AG08395 (cell line): ENCODE data around the gene MLXIP.
A peak's percentile ranks its signal among the peaks of the same experiment; 100 is the strongest.
"Not testable (repeated sequence)": the region's sequence is repeated elsewhere in the genome, so short reads cannot be mapped to it uniquely, and the experiment has no call there.

Experiments used
- DNase-seq: peaks from one replicate; pipeline ENCODE4 v3.0.0; 2012; ENCODE audit warnings: mixed read lengths, low spot score

The MLXIP gene

DNA sequence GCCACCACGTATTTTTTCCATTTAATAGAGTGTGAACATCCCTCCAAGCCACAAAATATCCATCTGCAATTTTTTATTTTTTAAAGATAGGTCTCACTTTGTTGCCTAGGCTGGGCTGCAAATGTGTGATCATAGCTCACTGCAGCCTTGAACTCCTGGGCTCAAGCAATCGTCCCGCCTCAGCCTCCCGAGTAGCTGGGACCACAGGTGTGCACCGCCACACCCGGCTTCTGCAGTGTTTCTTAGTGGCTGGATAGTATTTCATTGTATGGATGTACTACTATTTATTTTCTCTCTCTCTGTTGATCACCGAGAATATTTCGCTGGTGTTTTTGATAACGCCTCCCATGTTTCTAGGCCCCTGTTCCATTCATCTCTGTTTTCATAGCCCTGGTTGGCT, 17.5 kb downstream of the MLXIP start:
- no peak for DNase-seq

DNA sequence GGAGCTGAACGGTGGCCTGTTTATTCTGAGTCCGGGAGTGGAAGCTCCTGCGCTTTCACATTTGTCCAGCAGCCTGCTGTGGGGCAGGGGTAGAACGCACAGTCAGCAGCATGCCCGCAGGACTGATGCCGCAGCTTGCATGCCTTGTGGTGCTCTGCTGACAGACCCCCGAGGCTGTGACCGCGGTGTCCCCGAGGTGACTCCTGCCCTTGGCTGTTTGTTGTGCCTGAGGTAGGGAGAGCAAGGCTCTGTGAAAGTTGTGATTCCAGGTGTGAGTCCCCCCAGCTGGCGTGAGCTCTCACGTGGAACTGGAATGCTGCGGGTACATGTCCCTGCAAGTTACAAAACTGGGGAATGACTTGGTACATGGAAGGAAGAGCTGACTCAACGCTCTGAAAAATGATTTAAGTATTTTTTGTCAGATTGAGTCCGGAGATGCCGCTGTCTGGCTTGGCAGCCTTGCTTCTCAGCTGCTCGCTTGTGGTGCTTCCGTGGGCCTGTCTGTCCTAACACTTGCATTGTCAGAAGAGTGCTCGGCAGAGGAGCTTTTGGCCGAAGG, 18.1 kb downstream of the MLXIP start:
- no peak for DNase-seq

DNA sequence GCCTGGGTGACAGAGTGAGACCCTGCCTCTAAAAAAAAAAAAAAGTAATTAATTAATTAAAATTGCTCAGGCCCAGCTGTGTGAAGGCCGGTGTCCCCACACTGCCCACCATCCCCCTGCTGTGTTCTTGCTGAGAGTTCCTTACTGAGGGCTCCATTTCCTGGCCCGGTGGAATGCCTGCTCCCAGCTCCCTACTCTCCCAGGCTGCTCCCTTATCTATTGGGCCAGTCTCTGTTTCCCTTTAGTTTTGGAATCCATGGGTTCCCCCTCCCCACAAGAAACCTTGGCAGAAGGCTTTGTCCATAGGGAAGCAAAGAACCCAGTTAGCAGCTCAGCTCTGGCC, 19.0 kb downstream of the MLXIP start:
- no peak for DNase-seq

DNA sequence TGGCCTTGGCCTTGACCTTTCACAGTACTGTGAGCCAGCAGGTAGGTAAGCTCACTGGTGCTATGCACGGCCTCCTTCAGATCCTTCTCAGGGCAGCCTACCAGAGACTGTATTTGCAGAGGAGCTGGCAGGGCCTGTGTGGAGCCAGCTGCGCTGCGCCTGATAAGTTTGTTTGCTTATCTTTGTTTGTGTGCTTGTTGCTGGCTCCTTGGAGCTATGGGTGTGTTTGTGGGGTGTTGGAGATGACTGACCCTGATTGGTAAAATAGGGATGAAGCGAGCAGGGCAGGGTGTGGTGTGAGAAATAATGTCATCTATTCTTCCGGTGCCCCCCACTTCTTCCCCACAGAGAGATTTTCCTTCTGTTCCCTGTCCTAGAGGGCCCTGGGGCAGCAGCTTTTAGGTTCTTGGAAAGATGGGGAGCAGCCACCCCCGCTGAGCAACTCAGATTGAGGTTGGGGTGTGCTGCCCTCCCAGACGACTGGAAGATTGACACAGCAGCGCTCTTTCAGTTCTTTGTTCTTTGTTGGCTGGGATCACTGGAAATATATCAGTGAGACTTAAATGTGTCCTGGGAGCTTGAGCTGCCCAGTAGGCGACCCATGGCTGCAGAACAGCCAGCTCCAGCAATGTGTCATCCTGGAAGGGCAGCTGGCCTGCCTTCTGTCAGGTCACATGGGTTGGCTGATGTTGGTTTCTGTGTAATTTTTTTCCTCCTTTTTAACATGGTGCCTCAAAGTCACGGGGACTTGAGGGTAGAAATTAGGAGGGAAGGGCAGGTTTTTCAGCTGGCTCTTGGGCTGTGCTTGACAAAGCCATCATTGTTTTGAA, 19.6 kb downstream of the MLXIP start:
- DNase-seq = peak; percentile 86

DNA sequence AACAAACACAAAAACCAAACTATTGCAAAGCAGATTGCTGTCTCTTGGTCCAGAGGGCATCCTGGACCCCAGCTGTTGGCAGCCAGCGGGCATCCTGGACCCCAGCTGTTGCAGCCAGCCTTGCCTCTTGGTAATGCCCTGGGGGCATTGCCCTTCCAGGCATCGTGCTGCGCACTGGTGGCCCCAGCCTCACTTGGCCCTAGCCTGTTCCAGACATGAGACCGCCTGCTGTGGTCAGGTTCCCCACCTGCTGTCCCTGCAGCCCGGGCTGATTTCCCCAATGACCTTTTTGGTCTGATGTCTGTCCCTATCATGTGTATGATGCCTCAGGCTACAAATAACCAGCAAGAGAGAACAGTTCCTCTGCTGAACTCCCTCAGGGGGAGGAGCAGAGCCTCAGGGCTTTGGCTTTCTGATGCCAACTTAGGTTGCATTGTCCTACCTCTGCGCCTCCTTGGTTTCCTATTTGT, 20.8 kb downstream of the MLXIP start:
- DNase-seq = no peak

DNA sequence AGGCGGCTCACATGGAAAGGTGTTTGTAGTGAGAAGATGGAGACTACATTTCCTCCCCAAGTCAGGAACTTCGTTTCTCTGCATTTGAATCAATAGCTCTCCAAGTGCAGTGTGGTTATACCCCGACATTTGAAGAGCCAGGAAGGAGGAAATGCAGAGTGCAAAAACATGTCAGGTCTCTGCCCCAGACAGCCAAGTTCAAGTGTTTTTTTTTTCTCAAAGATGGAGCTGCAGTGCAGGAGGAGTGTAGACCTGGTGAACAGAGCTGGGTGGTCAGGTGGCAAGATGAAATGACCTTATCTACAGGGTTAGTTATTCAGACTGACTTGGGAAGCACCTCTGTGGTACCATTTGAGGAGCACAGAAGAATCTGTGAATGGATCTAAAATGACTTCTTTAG, 21.3 kb downstream of the MLXIP start:
- DNase-seq = no peak

GRCh38 chr12:122100568-122100967, 22.0 kb downstream of the MLXIP start:
- DNase-seq = no peak

GRCh38 chr12:122102331-122102730, 23.8 kb downstream of the MLXIP start:
- DNase-seq = no peak

GRCh38 chr12:122104844-122105243, 26.3 kb downstream of the MLXIP start:
- no peak for DNase-seq

DNA sequence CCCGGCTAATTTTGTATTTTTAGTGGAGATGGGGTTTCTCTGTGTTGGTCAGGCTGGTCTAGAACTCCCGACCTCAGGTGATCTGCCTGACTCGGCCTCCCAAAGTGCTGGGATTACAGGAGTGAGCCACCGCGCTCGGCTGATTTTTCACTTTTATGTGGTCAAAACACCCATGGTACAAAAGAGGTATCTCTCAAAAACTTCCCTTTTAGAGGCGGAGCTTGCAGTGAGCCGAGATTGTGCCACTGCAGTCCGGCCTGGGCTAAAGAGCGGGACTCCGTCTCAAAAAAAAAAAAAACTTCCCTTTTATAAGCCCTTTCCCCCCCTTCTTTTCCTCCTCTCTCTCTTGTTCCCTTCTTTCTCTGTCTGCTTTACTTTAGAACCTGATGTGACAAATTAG, 26.9 kb downstream of the MLXIP start:
- DNase-seq = not testable (repeated sequence)

DNA sequence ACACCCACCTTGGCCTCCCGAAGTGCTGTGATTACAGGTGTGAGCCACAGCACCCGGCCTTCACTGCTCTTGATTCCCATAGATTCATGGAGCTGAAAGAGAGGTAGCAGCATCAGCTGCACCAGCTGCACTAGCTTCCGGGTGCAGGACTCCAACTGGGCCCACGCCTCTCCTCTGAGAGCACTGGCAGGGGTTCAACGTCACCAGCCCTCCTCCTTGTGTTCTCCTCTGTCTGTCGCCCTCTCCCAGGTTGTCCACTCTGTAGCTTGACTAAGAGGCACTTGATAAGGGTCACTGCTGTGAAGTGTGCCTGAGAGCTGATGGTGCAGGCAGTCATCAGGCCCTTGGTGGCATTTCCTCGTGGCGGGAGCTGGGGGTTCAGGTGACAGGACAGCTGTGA, 28.3 kb downstream of the MLXIP start:
- no peak for DNase-seq

DNA sequence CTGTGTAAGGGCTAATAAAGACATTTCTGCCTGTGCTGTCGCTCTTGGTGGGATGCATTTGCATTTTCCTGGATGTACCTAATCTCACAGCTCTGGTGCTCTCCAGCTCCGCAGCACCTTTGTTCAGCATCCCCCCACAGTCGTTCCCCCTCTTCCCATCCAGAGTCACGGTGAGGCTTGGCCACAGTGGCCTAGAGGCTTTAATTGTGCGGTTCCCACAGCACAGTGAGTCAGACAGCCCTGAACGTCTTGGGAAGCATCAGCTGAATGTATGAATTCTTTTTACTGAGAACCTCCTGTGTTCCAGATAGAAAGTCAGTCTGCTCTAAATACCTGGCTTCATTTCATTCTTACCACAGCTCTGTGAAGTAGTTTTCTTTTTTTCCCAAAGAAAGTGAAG, 28.7 kb downstream of the MLXIP start:
- peak; percentile 69 for DNase-seq

GRCh38 chr12:122111089-122111641, 32.6 kb downstream of the MLXIP start:
- DNase-seq = no peak

DNA sequence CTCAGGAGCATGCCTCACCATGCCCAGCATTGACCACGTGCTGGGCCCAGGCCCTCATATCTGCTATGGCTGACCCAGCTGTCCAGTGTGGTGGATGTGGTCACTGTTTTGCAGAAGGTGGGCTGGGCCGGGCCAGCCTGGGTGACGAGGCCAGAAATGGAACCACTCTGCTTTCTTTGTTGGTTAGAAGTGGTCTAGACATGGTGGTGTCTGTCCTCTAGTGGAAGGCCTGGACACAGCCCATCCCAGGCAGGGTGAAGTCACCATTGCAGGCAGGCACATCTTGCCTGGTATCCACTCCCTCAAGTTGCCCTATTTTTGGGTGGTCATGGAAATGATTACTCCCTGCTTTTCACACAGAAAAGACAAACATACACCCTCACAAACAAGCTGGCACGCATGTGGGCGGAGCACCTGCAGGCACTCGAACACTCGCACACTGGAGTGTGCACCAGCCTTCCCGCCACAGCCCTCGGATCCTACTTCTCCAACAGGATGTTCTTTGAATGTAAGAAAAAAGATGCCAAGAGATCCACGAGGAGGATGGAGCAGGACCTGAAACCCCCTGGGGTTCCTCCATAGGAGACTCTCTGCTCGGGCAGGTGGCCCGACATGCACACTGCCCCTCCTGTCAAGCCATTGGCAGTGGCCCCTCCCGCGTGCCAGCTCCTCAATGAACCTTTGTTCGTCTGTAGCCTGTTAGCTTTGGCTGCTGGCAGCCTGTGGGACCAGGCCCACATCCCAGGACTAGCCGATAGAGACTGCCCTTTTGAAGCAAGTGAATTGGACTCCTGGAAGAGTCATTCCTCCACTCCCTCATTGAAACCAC, 38.4 kb downstream of the MLXIP start:
- no peak for DNase-seq

DNA sequence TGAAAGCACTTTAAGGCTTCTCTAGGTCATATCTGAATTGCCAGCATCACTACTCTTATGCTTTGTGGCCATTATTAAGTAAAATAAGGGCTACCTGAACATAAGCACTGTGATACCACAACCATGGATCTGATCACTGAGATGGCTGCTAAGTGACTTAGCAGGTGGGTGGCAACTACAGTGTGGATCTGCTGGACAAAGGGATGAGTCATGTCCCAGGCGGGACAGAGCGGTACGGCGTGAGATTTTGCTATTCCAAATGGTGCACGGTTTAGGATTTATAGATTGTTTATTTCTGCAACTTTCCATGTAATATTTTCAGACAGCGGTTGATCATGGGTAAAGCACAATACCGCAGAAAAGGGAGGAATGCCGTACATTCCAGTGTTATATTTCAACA, 39.4 kb downstream of the MLXIP start:
- no peak for DNase-seq

DNA sequence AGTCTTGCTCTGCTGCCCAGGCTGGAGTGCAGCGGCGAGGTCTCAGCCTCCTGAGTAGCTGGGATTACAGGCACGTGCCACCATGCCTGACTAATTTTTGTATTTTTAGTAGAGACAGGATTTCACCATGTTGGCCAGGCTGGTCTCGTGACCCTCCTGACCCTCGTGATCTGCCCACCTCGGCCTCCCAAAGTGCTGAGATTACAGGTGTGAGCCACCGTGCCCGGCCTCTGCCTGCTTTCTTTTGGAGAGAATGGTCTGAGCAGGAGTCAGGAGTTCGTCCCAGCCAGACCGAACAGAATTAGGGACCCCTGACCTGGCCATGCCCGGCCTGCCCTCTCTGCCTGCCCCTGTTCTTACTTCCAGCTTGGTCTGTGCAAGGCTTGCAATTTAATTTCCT, 42.8 kb downstream of the MLXIP start:
- DNase-seq = not testable (repeated sequence)

- no peak for DNase-seq
These were observed 43.2 kb downstream of the MLXIP start for GRCh38 chr12:122121745-122122144.

DNA sequence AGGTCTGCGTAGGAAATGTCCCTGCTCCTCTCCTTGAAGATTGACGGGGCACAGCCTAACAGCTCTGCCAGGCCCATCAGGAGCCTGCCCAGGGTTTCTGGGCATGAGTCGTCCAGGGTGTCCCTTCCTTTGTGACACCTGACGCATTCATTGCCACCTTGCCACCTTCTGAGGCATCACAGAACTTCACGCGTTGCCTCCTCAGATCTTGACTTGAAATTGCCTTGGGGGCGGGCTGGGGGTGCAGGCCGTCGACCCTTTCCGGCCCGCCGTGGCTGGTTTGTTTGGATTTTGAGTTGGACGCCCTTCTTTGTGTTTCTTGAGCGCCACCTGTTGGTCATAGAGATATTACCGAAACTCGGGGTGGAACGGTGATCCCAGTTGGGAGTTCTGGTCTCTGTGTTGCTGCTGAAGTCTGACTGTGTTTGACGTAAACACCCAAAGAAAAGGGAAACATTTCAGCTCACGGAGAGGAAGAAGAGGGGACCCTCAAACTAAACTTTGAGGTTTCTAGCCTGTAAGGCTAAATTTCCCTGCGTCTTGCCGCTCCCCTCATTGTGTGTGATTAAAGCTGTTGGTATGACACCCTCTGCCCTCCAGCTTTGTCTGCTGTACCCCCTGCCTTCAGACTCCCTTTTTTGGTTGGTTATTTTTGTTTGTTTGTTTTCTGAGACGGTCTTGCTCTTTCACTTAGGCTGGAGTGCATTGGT, 44.6 kb downstream of the MLXIP start:
- peak; percentile 79 for DNase-seq

GRCh38 chr12:122123761-122124145, 45.2 kb downstream of the MLXIP start:
- DNase-seq = no peak

DNA sequence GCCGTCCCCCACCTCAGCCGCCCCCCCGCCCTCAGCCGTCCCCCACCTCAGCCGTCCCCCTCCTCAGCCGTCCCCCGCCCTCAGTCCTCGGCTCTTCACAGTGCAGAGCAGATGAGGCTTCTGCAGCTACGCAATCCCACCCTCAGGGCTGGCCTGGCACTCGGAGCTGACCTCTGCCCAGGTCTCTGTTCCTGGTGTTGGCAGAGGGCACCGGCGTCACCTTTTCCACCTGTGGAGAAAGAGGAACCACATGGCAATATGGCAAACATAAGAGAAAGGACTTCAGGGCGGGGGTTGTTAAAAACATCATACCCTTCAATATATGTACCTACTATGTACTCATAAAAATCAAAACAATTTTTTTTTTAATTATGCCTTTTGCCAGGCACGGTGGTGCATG, 45.8 kb downstream of the MLXIP start:
- DNase-seq = no peak

DNA sequence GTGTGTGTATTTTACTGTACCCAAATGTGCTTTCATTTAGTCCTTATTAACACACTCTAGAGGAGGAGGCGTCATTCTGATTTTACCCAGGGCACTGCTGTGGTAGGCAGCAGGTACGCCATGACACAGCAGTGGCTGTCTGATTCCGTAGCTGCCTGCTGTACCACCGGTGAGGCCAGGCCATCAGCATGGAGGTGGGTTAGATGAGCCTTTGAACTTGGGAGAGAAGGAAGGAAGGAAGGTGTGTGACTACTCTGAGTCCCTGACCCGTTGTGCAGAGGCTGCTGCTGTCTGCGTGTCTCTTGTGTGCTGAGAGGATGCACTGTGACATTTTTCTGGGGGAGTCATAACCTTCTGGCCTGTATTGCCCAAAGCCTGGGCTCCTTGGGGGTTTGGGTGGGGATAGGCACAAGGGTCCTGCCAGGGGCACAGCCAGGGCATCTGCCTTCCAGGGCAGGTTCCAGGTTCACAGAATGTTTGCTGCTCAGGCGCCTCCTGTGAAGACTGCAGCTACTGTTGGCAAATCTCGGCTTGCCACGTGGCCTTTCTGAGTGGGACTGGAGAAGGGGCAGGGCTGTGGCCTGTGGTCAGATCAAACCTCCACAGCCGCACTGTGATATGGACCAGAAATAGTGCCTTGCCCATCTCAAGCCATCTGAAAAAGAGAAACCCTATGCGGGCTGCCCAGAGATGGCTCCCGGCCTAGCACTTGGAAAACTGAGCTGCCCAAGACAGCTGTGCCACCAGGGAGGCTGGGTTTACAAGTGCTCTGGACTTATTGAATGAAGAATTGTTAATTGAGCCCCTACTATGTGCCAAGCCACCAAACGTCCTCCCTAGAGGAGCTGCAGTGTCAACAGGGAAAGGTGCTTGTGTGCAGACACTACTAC, 47.1 kb downstream of the MLXIP start:
- DNase-seq = no peak
